K562 (cell line): ENCODE results near the gene VTA1. TPM values are rescaled to one million over a fixed set of nuclear protein-coding genes. Genes with fewer than 3 reads are reported as not detected.

Source experiments
- ATAC-seq: fragments of 200-7000 bp; cut with Tn5 transposase; 3 replicates; pipeline ENCODE4 v1.9.1; 2020; ENCODE audit warnings: moderate library complexity
- BruUV-seq: library from RNA; stranded (reverse); fragments of 400-500 nt; replicated peaks from 2 replicates; lab custom pipeline; 2021; lab: Mats Ljungman, UMichigan
- CTCF ChIA-PET: fragments of 300-600 bp; formaldehyde crosslinking; extraction: SDS; loops from one replicate; lab custom pipeline; 2021; ENCODE audit warnings: low intra/inter-chr PET ratio; lab: Yijun Ruan, JAX
- POLR2A ChIA-PET: fragments of 300-600, 350-650 bp; sonication (Branson Sonifier 250); formaldehyde crosslinking; extraction: SDS; loops from one replicate; lab custom pipeline; 2021; ENCODE audit warnings: antibody characterized with exemption, inconsistent platforms; lab: Yijun Ruan, JAX
- DNase-seq, 4 experiments: peaks; one replicate each; pipeline versions ENCODE4 v3.0.0 to v3.0.0-alpha.2; 2011 to 2018; ENCODE audit warnings: low spot score in 3 of 4, mixed read lengths in 3 of 4; ENCODE audit errors: extremely low read depth in 1 of 4
- FAIRE-seq: peaks from 2 replicates; lab custom pipeline; 2011; peaks lifted over from hg19 to GRCh38; lab: Jason Lieb, UNC
- H2AFZ ChIP-seq: 2 replicates; pipeline ENCODE4 v1.6.0; 2011; ENCODE audit warnings: low read depth, low read length, control low read depth, inconsistent platforms
- H3K27ac ChIP-seq: fragments of 200-600 bp; 3 replicates; pipeline ENCODE4 v1.8.0; 2011; ENCODE audit warnings: low read depth, mild to moderate bottlenecking, control low read depth, inconsistent platforms, low read length, moderate library complexity, mixed read lengths; ENCODE audit errors: extremely low read depth
- H3K27me3 ChIP-seq, 2 experiments: fragments of 300-600 bp in 1 of 2; 2 replicates in 1 of 2; 3 replicates in 1 of 2; pipeline versions ENCODE4 v1.6.0 to v1.8.0; 2011; ENCODE audit warnings: inconsistent platforms in 2 of 2, low read length in 2 of 2, mild to moderate bottlenecking in 1 of 2, mixed read lengths in 1 of 2, moderate library complexity in 1 of 2; ENCODE audit not compliant: control insufficient read depth in 2 of 2, insufficient read depth in 2 of 2
- H3K36me3 ChIP-seq: fragments of 300-600 bp; 3 replicates; pipeline ENCODE4 v1.8.0; 2011; ENCODE audit warnings: mild to moderate bottlenecking, low read length, inconsistent platforms; ENCODE audit not compliant: control insufficient read depth, insufficient read depth
- H3K4me1 ChIP-seq, 2 experiments: fragments of 200-600 bp in 1 of 2; replicated peaks in 1 of 2; 2 replicates in 1 of 2; 3 replicates in 1 of 2; pipeline versions ENCODE4 v1.5.1 to v1.8.0; 2011; ENCODE audit warnings: inconsistent platforms in 2 of 2, low read length in 2 of 2, mild to moderate bottlenecking in 1 of 2, mixed read lengths in 1 of 2, moderate library complexity in 1 of 2; ENCODE audit not compliant: control insufficient read depth in 2 of 2, insufficient read depth in 2 of 2
- H3K4me2 ChIP-seq: 2 replicates; pipeline ENCODE4 v1.6.1; 2011; ENCODE audit warnings: low read length, control low read depth, inconsistent platforms, mixed read lengths; ENCODE audit not compliant: insufficient read depth
- H3K4me3 ChIP-seq: fragments of 200-600 bp; sonication (generic), shearing (Covaris generic); 2 replicates; pipeline ENCODE4 v1.5.1; 2016; ENCODE audit warnings: control low read depth, inconsistent platforms
- H3K79me2 ChIP-seq: fragments of 200-600 bp; 3 replicates; pipeline ENCODE4 v1.8.0; 2011; ENCODE audit warnings: low read length, inconsistent platforms; ENCODE audit not compliant: control insufficient read depth, insufficient read depth
- H3K9ac ChIP-seq, 2 experiments: 2 replicates each; pipeline versions ENCODE4 v1.6.0 to v1.6.1; 2011; ENCODE audit warnings: low read depth in 2 of 2, low read length in 2 of 2, control low read depth in 1 of 2, inconsistent platforms in 1 of 2, mild to moderate bottlenecking in 1 of 2, mixed read lengths in 1 of 2; ENCODE audit not compliant: insufficient read depth in 1 of 2
- H3K9me1 ChIP-seq: one replicate; pipeline ENCODE4 v1.6.0; 2011; ENCODE audit warnings: inconsistent platforms, mild to moderate bottlenecking, low read length, moderate library complexity; ENCODE audit not compliant: control insufficient read depth, insufficient read depth
- H3K9me3 ChIP-seq: replicated peaks from 2 replicates; pipeline ENCODE4 v1.5.1; 2011; ENCODE audit warnings: low read depth, low read length, inconsistent platforms; ENCODE audit not compliant: control insufficient read depth, insufficient read depth
- H4K20me1 ChIP-seq: replicated peaks from 2 replicates; pipeline ENCODE4 v1.6.1; 2011; ENCODE audit warnings: low read length, inconsistent platforms, mixed read lengths; ENCODE audit not compliant: control insufficient read depth, insufficient read depth
- FOXM1 ChIP-seq, 2 experiments: fragments of 450-650 bp in 1 of 2; sonication (generic) in 1 of 2; formaldehyde crosslinking in 1 of 2; IDR thresholded peaks; 2 replicates each; pipeline versions ENCODE4 v1.6.1 to v1.9.0; 2017 to 2022; ENCODE audit warnings: low read depth in 2 of 2, mild to moderate bottlenecking in 2 of 2, missing genetic modification reagents in 1 of 2, moderate library complexity in 1 of 2
- MEIS2 ChIP-seq: fragments of 450-650 bp; IDR thresholded peaks from 2 replicates; pipeline ENCODE4 v1.6.1; 2014; ENCODE audit warnings: mild to moderate bottlenecking; ENCODE audit not compliant: partially characterized antibody
- NFIX ChIP-seq: fragments of 250-450 bp; sonication (Bioruptor Pico); IDR thresholded peaks from 2 replicates; pipeline ENCODE4 v1.4.0; 2020; ENCODE audit warnings: low read depth, mild to moderate bottlenecking, moderate library complexity
- RFX5 ChIP-seq: IDR thresholded peaks from 2 replicates; pipeline ENCODE4 v1.6.1; 2011; ENCODE audit warnings: low read depth, mild to moderate bottlenecking, improper control_type of control experiment, low read length
- SMAD3 ChIP-seq: fragments of 450-650 bp; formaldehyde crosslinking; conservative IDR thresholded peaks from 2 replicates; pipeline ENCODE4 v1.4.0; 2020; ENCODE audit warnings: mild to moderate bottlenecking
- SMARCA5 ChIP-seq: fragments of 450-650 bp; IDR thresholded peaks from 2 replicates; pipeline ENCODE4 v1.6.1; 2016
- TBP ChIP-seq: optimal IDR thresholded peaks from 2 replicates; pipeline ENCODE3; 2011; ENCODE audit warnings: low read depth, low read length, improper control_type of control experiment
- ZNF436 ChIP-seq: fragments of 250-450, 450-650 bp; sonication (Bioruptor Pico); formaldehyde crosslinking; IDR thresholded peaks from 2 replicates; pipeline ENCODE4 v1.7.0; 2020; ENCODE audit warnings: mild to moderate bottlenecking
- WGBS: fragments of 100-300 bp; shearing (Covaris generic); methylation state at CpG from one replicate; pipeline ENCODE4 v1.1.6; 2016; ENCODE audit warnings: low coverage, mixed read lengths; ENCODE audit not compliant: insufficient coverage; ENCODE audit errors: missing lambda C conversion rate; 5-methylcytosine and 5-hydroxymethylcytosine counted together
- in situ Hi-C: fragments of 300-500 bp; cut with MboI; formaldehyde crosslinking; loops from 4 replicates; pipeline ENCODE4 v1.15.0; 2018; ENCODE audit warnings: inconsistent platforms, mixed read lengths
- intact Hi-C: fragments of 100-400 bp; cut with micrococcal nuclease; formaldehyde crosslinking; loops from 2 replicates; pipeline ENCODE4 v1.14.2; 2022
- polyA plus RNA-seq, 8 experiments: library from polyadenylated mRNA; depleted of rRNA in 4 of 8; stranded (reverse) in 5 of 8; unstranded in 3 of 8; fragments of >200 nt; fragmentation: Nextera tagmentation in 2 of 8; fragmentation: Illumina TruSeq in 1 of 8; extraction: Ambion mirVana in 2 of 8; extraction: Trizol in 1 of 8; gene quantifications; 2 replicates each; pipeline versions ENCODE4 v1.2.1 to v1.2.3, GENCODE V29; 2011 to 2014; ENCODE audit warnings: inconsistent platforms in 1 of 8, missing spikeins in 1 of 8
- total RNA-seq, 7 experiments: library from RNA; depleted of rRNA in 6 of 7; stranded (reverse); fragments of >200 nt in 6 of 7; fragmentation: Illumina TruSeq in 2 of 7; extraction: Trizol in 2 of 7; gene quantifications; 2 replicates each; pipeline versions ENCODE4 v1.2.1 to v1.2.3, GENCODE V29; 2011 to 2021; ENCODE audit warnings: low replicate concordance in 1 of 7

VTA1 gene
- total and polyA plus RNA-seq, 9 of the 15 experiments (the other 6 are each of a cell fraction or from before 2014, with no cell fraction given): 47.8 to 182 (median 84.6) TPM

DNA sequence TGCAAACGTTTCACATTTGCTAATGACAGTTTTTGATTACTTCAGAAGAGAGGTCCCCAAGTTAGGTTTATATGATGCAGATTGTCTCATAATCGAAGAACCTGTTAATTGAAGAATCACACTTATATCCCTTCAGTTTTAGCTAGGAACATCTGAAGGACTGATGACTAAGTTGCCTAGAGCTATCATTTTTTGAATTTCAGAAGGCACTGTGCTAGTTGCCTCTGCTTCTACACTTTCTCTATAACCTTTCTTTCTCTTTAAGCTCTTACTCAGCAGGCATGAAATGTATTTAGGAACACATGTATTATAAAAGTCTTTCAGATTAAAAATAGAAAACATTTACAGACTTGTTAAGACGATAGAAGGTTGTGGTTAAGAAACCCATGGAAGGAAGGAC lies 28.7 kb upstream of the VTA1 start:
- in situ Hi-C loops (loop anchor here (25.0 kb wide), 1 partner anchor 431 kb away; no protein-coding TSS in a partner anchor), intact Hi-C loops (no loop called here)
- ATAC-seq (no peak), DNase-seq (no peak), FAIRE-seq (no peak)
- no peaks in the 10 kb centered on the region for H3K4me1 ChIP-seq
- no peak overlapping the region for H3K9ac ChIP-seq
- WGBS: 0% methylated on average over 3 of the region's 3 CpGs
- no TSS peak for BruUV-seq
- no peaks in the 10 kb centered on the region for H3K9me1 ChIP-seq
- H3K79me2 ChIP-seq: no peaks in the 10 kb centered on the region
- no peaks in the 10 kb centered on the region for H3K27me3 ChIP-seq
- H3K4me3 ChIP-seq: no peak overlapping the region
- H4K20me1 ChIP-seq: no peaks in the 10 kb centered on the region
- TF ChIP-seq SMARCA5 (no peak), TBP (no peak), RFX5 (no peak), MEIS2 (no peak), NFIX (CRISPR knock-in tag) (no peak), FOXM1 (IDR thresholded peaks at IDR 0.05; ENCODE audit: low read depth) (no peak), FOXM1 (CRISPR knock-in tag; IDR thresholded peaks at IDR 0.05; ENCODE audit: low read depth) (no peak), SMAD3 (CRISPR knock-in tag) (no peak), ZNF436 (CRISPR knock-in tag) (no peak)
- ChIA-PET POLR2A (no interaction called here), CTCF (no interaction called here)
- H3K36me3 ChIP-seq: no peaks in the 10 kb centered on the region
- H3K27ac ChIP-seq: no peak overlapping the region
- no peak overlapping the region for H2AFZ ChIP-seq
- H3K9me3 ChIP-seq: no peaks in the 10 kb centered on the region
- H3K4me2 ChIP-seq: no peak overlapping the region
